Loucy (cell line): Measurements from ENCODE around the gene HDX.

Experiments used
- H2AFZ ChIP-seq: fragments of 200-600 bp; sonication (generic); 2 replicates; pipeline ENCODE4 v1.6.0; 2016; ENCODE audit warnings: antibody characterized with exemption, mild to moderate bottlenecking, low read length, moderate library complexity
- H3F3A ChIP-seq: fragments of 200-600 bp; 2 replicates; pipeline ENCODE4 v1.6.0; 2016; ENCODE audit warnings: antibody characterized with exemption, low read depth, mild to moderate bottlenecking
- H3K27me3 ChIP-seq: fragments of 200-600 bp; sonication (generic); 2 replicates; pipeline ENCODE4 v1.6.1; 2014; ENCODE audit warnings: low read length, mild to moderate bottlenecking; ENCODE audit not compliant: insufficient read depth, poor library complexity, severe bottlenecking
- H3K36me3 ChIP-seq: fragments of 200-600 bp; sonication (generic); 2 replicates; pipeline ENCODE4 v1.6.1; 2016; ENCODE audit warnings: low read length; ENCODE audit not compliant: insufficient read depth
- H3K4me1 ChIP-seq: fragments of 200-600 bp; sonication (generic); 2 replicates; pipeline ENCODE4 v1.5.1; 2014; ENCODE audit warnings: low read length, mild to moderate bottlenecking; ENCODE audit not compliant: insufficient read depth, poor library complexity, severe bottlenecking
- H3K4me2 ChIP-seq: fragments of 200-600 bp; sonication (generic); 2 replicates; pipeline ENCODE4 v1.6.0; 2014; ENCODE audit warnings: antibody characterized with exemption, low read length, low read depth, mild to moderate bottlenecking; ENCODE audit not compliant: poor library complexity, severe bottlenecking
- H3K4me3 ChIP-seq: fragments of 200-600 bp; sonication (generic); 2 replicates; pipeline ENCODE4 v1.5.1; 2014; ENCODE audit warnings: low read length, mild to moderate bottlenecking, mixed read lengths; ENCODE audit not compliant: poor library complexity, severe bottlenecking
- H3K79me2 ChIP-seq: fragments of 200-600 bp; sonication (generic); 2 replicates; pipeline ENCODE4 v1.6.1; 2014; ENCODE audit warnings: low read length; ENCODE audit not compliant: insufficient read depth
- H3K9ac ChIP-seq: fragments of 200-600 bp; sonication (generic); 2 replicates; pipeline ENCODE4 v1.6.0; 2014; ENCODE audit warnings: mild to moderate bottlenecking, low read depth, low read length, moderate library complexity; ENCODE audit not compliant: poor library complexity, severe bottlenecking
- H3K9me2 ChIP-seq: fragments of 200-600 bp; sonication (generic); replicated peaks from 2 replicates; pipeline ENCODE4 v1.6.1; 2016; ENCODE audit warnings: low read depth, low read length, mixed read lengths
- H3K9me3 ChIP-seq: fragments of 200-600 bp; sonication (generic); 2 replicates; pipeline ENCODE4 v1.6.1; 2014; ENCODE audit warnings: mild to moderate bottlenecking, antibody characterized with exemption, low read length, low read depth; ENCODE audit not compliant: insufficient read depth
- H4K20me1 ChIP-seq: fragments of 200-600 bp; sonication (generic); 2 replicates; pipeline ENCODE4 v1.6.0; 2014; ENCODE audit warnings: antibody characterized with exemption, low read length, mild to moderate bottlenecking; ENCODE audit not compliant: insufficient read depth, poor library complexity, severe bottlenecking
- CTCF ChIP-seq: fragments of 200-600 bp; sonication (generic); conservative IDR thresholded peaks from 2 replicates; pipeline ENCODE4 v1.5.1; 2014; ENCODE audit warnings: mild to moderate bottlenecking, antibody characterized with exemption, low read length
- EZH2phosphoT487 ChIP-seq: fragments of 200-600 bp; IDR thresholded peaks from 2 replicates; pipeline ENCODE4 v1.6.1; 2018; ENCODE audit warnings: antibody characterized with exemption, mild to moderate bottlenecking, moderate library complexity, borderline replicate concordance

HDX gene

DNA sequence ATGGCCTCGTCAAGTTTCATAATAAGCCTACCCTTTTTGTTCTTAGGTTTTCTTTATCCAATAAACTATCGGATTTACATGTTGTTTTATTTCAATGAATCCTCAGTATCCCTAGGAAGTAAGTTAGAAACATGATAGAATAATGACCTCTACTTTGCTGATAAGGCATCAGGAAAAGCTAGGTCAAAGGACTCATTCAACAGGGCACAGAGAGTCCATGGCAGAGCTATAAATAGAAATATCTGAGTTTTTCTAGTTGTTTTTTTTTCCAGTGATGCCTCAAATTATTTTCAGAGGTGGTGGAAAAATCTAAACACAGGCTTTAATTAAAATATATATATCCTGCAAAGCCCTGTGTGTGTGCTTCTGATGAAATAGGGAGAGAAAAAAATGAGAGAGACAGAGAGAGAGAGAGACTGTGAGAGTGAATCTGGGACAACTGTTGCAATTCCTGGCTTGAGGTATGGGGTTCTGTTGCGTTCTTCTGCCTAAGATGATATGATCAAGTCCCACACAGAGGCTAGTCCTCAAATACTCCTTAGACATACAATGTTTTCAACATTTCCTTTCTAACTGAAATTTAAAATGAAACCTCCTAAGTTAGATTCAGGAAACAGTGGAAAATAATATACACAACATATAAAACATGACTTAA, 139.9 kb downstream of the HDX start:
- Histone ChIP-seq H3K9me2 (no peaks in the 10 kb centered on the region), H3K9ac (no peak overlapping the region), H3K4me2 (no peak overlapping the region), H3K9me3 (no peaks in the 10 kb centered on the region), H4K20me1 (no peaks in the 10 kb centered on the region), H3K27me3 (no peaks in the 10 kb centered on the region), H3F3A (no peaks in the 10 kb centered on the region), H3K36me3 (no peaks in the 10 kb centered on the region), H3K79me2 (no peaks in the 10 kb centered on the region), H3K4me3 (no peak overlapping the region), H2AFZ (no peak overlapping the region), H3K4me1 (no peaks in the 10 kb centered on the region)
- TF ChIP-seq CTCF (no peak), EZH2phosphoT487 (no peak)

GRCh38 chrX:84358271-84358670, 144.0 kb downstream of the HDX start:
- TF ChIP-seq EZH2phosphoT487 (no peak), CTCF (no peak)
- Histone ChIP-seq H2AFZ (no peak overlapping the region), H3K36me3 (no peaks in the 10 kb centered on the region), H3F3A (no peaks in the 10 kb centered on the region), H3K9me3 (no peaks in the 10 kb centered on the region), H3K9me2 (no peaks in the 10 kb centered on the region), H3K27me3 (no peaks in the 10 kb centered on the region), H3K4me1 (no peaks in the 10 kb centered on the region), H3K9ac (no peak overlapping the region), H3K4me2 (no peak overlapping the region), H3K4me3 (no peak overlapping the region), H4K20me1 (no peaks in the 10 kb centered on the region), H3K79me2 (no peaks in the 10 kb centered on the region)

DNA sequence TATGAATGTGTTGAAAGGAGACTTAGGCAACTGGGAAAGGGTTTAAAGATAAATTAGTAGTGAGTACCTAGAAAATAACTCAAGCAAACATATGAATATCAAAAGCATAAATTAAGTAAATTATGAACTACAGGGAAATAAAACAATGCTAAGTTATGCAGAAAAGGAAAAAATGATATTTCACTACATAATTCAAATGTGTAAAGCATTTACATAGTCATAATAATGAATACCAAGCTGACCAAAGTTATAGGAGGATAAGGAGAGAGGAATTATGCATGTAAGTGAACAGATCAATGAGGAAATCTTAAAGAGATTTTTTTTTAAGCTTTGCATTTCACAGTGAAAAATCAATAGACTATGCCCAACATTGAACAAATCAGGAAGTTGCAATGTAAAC, 145.0 kb downstream of the HDX start:
- Histone ChIP-seq H3K9me2 (no peaks in the 10 kb centered on the region), H3K4me3 (no peak overlapping the region), H3K9me3 (no peaks in the 10 kb centered on the region), H2AFZ (no peak overlapping the region), H3K79me2 (no peaks in the 10 kb centered on the region), H3F3A (no peaks in the 10 kb centered on the region), H3K4me1 (no peaks in the 10 kb centered on the region), H4K20me1 (no peaks in the 10 kb centered on the region), H3K36me3 (no peaks in the 10 kb centered on the region), H3K4me2 (no peak overlapping the region), H3K27me3 (no peaks in the 10 kb centered on the region), H3K9ac (no peak overlapping the region)
- no peak for TF ChIP-seq EZH2phosphoT487
- no peak for TF ChIP-seq CTCF
